Activated T-cell treated with anti-CD3 and anti-CD28 coated beads, Interleukin-2, amount 50 U/mL, for 48 hours (primary cell): ENCODE measurements around the gene RCBTB2.
"Not testable (repeated sequence)": the region's sequence is repeated elsewhere in the genome, so short reads cannot be mapped to it uniquely, and the experiment has no call there.

ENCODE experiments used
- DNase-seq, 2 experiments: peaks; one replicate each; pipeline ENCODE4 v3.0.0-alpha.2; 2020

RCBTB2 gene

DNA sequence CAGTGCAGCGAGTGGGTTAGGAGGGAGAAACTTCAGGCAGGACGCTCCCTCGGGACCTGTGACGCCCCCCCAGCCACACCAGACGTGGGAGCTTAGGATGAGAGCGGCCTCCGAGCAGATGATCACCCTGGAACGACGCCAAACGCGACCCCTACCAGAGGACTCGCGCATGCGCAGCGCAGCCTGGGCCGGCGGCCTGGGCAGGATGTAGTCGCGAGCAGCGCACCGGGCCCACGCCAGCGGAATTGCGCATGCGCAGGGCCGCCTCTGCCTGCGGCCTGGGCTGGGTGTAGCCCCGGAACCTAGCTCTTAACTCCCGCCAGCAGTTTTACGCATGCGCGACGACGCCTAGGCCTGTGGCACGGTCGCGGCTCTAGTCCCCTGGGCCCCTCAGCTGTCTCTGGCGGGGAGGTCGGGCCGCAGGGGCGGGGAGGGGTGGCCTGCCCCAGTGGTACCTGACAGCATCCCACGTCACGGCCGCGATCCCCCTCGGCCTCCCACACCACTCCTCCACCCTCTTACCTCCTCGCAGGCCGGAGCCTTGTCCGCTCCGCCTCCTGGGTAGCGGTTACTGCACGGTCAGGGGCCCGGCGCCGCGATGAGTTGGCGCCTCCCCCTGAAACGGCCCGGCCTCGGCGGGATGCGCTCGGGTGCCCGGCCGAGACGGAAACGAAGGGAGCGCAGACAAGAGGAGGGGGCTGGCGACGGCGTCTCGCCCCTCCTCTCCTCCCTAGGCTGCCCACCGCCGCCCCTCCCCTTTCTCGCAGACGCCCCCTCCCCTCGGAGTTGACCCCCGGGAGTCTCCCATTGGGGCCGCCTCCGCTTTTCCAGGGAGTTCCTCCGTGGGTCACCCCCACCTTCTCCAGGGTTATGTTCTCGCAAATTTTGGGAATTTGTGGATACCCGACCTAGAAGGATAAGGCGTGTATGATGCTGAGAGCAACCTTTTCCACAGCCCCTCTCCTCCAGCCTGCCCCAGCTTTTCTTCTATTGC lies at the start of gene RCBTB2:
Gene RCBTB2, minus strand, starts transcription at position 575 of the 994 bp plus-strand sequence. CDS start 11,141 bp downstream, outside the sequence.
- peak; percentile 97 to 99 for DNase-seq

DNA sequence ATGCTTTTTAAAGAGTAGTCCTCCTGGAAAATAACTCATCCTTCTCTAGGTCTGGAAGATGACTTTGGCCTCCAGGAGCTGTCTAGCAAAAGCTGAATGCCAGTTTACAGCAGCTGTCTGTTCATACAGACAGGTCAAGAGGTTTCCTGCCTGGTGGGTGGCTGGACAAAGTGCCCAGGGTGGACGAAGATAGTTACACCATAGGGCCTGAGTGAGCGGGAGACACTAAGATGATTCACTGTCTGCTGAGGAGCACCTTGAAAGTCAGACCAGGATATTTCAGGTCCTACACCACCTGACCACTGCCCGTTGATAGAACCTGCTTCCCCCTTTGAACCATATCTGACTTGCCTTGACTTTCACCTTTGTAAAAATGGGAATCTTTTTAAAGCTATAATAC lies 49.2 kb upstream of the RCBTB2 start:
- no peak for DNase-seq

DNA sequence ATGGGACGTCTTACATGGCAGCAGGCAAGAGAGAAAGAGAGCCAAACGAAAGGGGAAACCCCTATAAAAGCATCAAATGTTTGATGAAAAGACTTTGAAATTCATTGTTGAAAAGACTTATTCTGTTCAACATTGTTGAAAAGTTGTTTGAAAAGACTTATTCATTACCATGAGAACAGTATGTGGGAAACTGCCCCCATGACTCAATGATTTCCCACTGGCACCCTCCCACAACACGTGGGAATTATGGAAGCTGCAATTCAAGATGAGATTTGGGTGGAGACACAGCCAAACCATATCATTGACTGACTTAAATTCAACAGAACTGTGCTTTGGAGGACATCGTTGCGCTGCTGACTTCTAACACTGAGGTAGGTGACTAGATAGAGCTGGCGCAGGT lies 48.0 kb upstream of the RCBTB2 start:
- DNase-seq = no peak

DNA sequence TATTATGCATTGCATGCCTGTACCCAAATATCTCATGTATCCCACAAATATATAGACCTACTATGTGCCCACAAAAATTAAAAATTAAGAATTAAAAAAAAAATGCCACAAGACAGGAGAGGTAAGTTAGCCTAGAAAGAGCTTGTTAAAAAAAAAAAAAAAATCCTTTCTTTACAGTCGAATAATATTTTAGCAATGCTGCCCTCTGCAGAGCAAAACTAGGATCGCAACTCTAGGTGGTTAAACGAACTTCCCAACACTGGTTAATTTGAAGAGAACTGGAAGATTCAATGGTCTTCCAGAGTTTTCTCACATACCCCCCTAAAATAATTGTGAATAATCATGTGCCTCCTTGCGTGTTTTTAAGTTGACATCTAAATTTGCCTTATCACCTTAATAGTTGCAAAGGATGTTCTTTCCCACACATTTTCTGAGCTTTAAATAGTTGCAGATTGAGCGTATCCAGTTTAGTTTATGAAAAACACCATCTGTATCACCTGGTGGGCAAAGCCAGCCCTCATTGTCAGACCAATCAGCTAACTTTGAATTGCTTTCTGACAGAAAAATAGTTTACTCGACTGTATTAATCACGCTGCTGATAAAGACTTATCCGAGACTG lies 47.4 kb upstream of the RCBTB2 start:
- DNase-seq = peak; percentile 77 to 79

DNA sequence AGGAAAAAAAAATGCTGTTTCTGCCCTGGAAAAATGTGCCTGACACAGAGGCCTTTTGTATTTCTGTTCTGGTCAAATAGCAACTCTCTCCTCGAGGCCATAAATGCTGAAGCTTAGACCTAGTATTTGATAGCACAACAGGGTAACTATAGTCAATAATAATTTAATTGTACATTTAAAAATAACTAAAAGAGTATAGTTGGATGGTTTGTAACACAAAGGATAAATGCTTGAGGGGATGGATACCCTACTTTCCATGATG lies 47.0 kb upstream of the RCBTB2 start:
- not testable (repeated sequence) for DNase-seq

DNA sequence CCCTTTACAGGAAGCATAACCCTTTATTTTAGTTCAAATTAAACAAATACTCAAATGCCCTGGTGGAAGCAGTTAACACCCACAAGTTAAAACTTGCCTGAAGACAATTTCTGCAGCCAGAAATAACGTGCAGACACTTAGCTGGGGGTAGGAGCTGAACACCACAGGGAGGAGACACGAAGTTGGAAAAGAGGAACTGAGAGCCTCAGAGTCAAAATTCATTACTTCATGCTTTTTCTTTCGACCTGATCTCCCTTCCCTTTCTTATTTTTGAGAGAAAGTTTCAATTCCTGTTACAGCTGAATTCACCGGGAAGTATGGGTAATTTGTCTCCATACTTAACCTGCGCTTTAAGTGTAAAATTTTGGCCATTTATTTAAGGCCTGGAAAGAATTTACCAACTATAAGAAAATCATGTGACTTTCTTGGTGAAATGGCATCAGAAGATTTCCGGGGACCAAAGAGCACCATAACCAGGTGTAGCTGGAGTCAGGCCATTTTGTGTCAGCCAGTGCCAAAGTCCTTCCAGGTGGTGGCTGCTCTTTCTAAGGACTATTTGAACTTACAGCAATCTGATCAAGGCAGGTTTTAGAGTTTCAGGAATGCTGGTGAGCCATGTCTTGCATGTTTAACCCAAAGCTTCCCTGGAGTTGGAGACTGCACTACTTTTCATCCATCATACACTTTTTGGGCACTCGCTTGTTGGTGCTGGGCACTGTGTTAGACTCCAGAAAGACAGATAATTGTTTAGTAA lies 46.5 kb upstream of the RCBTB2 start:
- no peak for DNase-seq

DNA sequence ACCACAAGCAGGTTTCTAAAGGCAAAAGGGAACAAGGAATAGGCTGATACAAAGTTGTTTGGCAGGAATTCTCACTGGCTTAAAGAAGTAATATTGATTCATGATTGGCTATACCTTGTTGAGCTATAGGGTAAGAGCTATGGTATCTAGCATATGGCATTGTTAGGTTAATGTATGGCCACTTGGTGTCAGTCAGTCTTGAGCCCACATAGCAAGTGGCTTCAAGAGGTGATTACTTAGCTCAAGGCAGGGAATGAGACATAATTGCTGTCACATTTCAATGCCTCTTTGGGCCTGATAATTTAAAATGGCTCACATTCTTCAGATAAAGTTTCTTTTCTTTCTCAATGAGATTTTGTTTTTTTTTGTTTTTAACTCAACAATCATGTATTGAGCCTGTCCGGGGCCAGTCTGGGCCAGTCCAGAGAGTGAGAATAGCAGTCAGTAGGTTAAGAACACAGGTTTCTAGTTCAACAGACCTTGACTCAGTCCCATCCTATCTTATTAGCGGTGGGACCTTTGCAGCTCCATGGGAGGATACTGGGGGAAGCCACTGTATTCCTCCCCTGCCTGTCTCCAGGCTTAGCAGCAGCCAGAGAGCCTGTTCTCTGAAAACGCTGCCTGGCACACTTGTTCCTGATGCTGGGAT lies 45.8 kb upstream of the RCBTB2 start:
- DNase-seq = no peak

DNA sequence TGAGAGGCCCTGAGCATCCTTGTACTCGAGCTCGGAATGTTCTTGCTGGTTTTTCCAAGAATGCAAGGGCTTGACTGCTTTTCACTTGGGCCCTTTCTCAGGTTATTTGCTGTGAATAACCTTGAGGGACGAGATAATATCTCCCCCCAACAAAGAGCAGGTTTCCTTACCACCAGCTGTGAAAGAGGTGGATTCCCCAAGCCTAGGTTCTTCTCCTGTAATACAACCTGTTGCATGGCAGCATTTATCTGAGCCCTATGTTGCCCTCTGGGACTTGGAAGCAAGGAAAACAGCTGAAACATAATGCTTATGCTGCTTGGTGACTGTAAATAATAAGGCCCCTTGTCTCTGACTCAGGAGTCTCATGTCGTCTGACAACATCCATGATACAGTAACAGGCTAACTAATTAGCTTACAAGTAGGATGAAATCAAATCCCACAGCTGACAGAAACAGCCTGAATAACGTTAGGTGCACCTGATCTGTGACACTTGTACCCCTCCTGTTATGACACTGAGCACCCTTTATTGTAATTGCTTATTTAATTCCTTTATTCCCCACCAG lies 43.6 kb upstream of the RCBTB2 start:
- DNase-seq = no peak

DNA sequence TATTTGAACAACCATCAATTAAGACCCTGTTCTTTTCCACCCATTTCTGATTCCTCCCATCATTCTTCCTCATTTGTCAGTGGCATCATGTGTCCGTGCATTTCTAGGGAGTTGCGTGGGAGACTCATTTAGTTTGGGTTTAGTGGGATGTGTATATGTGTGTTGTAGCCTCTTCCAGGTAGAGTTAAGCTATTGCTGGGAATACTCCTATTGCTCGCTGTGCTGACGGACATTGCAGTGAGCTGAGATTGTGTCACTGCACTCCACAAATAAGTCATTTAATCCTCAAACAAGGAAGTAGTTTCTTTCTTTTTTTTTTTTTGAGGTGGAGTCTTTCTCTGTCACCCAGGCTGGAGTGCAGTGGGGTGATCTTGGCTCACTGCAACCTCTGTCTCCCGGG lies 42.2 kb upstream of the RCBTB2 start:
- no peak for DNase-seq

DNA sequence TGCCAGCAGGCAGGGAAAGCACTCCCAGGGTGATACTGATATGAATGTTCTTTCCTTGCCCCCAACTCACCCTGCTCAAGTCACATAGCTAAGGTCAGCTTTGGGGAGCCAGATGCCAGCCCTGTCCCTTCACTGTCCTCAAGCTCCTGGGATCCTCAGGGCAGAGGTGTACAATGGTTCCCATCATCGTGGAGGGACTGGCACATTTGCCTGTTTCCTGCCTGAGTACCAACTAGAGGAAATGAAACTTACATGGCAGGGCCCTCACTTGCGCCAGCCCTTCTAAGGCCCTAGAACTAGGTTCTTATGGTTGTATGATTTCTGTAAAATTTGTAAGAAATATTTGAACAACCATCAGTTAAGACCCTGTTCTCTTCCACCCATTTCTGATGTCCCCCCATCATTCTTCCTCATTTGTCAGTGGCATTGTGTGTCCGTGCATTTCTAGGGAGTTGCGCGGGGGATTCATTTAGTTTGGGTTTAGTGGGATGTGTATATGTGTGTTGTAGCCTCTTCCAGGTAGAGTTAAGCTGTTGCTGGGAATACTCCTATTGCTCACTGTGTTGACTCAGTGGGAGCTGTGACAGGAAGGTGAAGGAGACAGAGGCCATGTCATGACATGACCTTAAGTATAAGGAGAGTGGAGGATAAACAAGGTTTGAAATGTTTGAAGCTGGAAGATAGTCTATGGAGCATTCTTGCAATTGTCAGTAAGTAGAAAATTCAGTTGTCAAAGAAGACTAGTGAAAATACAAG lies 41.3 kb upstream of the RCBTB2 start:
- no peak for DNase-seq

DNA sequence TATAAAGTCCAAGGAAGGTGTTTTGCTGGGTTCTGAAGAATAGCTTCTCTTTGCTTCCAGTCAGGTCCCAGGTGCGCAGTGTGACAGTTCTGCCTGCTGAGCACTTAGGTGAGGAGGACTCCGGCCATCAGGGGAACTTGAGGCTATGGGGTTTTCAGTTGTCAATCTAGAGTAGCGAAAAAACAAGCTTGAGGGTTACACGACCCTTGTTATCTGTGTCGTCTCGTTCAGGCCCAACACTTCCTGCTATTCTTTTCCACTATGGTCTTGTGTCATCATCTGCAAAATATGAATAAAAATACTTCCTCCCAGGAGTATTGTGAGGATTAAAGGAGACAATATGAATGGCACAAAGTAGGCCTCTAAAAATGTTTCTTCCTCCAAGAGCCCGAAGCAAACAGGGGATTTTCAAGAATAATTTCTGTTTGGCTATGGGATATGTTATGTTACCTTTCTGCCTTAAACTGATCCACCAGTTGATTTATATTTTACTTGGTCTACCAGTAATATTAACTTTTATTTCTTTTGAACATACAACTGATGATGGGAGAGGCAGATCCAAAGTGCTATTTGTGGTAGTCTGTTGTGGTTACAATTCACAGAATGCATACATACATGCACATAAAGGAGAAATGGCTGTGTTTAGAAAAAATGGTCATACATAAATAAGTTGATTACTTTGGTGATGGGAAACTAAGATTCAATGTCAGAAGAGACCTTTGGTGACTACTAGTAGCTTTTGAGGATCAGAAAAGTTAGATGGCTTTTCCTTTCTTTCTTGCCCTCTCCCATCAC lies 40.5 kb upstream of the RCBTB2 start:
- no peak for DNase-seq

DNA sequence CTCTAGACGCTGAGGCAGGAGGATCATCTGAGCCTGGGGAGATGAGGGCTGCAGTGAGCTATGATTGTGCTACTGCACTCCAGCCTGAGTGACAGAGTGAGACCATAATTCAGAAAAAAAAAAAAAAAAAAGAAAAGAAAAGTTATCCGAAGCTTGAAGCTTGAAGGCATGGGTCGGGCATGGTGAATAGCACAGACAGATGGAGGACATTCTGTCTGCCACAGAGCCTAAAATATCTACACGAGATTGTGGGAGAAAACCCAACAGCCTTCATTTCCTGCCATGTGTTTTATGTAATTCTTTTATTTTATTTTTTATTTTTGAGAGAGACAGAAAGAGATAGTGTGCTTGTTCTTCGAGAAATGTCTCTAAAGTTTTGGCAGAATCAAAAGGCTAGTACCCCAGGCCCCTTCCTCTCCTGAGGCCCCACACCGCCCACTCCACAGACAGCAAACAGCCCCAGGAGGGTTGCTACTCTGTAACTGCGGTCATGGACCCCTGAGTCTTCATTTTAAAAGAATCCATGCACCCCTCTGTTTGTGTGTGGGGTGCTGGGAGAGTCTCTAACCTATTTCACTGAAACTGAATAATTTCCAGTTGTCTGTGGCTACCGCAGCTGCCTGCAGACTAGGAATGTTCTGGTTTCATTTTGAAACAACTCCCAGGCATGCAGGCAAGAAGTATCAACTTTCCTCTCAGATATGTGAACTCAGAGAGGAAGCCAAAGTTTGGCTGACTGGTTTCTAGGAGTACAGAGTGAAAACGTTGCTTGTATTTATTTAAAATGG lies 38.4 kb upstream of the RCBTB2 start:
- DNase-seq = no peak

DNA sequence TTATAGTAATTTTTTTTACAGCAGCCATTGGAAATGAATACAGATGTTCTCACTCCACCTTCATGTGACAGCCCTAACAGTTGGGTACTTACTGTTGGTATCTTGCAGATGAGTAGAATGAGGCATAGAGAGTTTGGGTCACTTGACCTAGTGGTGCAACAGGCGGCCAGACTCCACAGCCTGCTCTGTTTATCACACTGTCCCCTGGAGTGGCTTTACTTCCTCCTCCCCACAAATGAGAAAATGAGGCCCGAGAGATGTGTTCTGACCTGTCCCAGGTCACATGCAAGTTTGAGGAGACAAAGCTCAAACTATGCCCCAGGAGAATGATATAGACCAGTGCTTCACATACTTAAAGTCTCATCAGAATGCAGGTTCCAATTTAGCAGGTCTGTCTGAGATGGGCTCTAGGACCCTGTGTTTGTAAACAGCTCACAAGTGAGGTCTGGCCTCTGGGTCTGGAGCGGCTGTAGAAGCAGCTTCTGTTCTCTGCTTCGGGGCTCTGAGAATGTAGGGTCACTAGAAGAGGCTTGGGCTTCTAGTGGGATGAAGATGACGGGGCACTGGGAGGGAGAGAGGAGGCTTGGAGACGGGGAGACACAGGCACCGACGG lies 37.4 kb upstream of the RCBTB2 start:
- DNase-seq = no peak

DNA sequence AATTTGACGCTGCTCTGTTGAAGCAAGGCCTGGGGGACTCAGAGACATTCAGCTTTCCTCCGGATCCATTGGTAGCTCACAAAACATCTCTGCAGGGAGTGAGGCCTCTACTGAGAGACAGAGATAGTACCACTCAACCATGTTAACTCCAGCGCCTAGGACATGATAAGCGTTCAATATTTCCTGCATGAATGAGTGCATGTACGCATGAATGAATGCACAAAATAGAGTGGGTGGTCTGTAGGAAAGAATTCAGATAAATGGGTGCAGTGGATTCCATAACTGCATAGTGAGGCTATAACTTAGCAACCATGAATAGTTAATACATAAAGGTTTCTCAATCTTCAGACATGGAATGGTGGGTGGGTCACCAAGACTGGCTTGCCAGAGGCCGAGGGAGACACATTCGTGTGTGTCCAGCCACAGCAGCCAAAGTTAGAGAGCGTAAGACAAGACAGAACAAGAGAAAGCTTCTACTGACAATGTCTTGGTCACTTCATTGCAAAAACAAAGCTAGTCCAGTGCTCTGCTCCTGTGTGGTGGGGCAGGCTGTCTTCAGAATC lies 36.3 kb upstream of the RCBTB2 start:
- no peak for DNase-seq

DNA sequence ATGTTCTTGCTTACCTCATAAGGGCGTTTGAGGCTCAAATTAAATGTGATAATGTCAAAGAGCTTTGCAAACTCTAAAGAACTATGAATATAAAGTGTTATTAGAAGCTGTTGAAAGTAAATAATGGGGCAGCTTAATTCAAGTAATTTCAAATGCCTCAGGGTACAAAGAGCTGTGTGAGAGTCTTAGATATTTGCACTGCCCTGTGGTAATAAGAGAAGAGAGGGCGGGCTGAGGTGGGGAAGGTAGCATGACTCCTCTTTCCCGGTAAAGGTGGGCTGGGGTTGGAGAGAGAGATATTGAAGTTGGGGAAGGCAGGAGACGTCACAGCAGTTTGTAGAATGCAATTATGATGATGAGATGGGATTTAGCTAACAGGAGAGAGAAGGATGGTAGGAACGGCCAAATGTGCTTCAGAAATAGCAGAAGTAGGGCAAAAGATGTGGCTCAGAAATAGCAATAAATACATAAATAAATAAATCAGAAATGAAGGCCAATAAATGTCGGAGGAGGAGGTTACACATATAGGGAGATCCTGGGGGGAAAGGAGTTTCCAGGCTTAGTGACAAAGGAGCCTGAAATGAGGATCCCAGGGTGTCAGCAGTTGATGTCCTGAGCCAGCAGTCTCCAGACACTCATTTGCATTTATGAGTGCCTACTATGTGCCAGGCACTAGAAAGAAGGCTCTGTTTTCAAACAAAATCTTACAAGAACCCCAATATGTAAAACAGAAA lies 35.7 kb upstream of the RCBTB2 start:
- no peak for DNase-seq

DNA sequence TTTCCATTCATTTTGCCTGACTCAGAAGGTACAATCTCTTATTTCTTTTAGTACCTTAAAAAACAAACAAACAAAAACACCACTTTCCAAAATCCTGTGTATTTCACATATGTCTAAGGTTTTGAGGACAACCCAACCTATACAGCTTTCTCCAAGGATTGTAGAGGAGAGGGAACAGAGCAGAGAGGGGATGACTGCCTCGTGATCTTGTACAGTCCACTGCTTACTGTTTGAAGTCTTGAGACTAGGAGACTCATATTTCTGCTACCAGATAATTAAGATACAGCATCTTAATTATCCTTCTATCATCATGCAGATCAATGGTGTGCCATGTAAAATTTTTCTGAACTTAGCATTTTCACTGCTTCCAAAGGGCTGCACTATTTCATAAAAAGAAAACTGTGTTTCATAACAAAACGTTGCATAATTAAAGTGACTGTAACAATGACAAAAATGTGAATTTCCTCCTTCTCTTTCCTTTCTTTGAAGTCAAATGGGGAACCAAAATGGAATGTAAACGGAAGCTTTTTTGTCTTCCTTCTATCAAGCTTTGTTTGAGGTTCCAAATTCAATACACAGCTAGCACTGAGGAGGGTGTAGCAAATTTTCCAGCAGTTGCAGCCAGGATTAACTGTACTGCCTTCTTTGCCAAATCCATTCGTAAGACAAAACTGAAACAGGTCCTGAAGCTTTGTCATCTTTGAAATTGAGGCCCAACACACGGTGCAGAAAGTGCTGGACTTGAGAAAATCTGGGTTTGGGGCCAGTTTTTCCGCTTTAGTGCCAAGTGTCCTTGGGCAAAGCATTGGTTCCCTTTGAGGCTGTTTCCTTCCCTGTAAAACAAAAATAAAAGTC lies 34.9 kb upstream of the RCBTB2 start:
- DNase-seq = no peak

DNA sequence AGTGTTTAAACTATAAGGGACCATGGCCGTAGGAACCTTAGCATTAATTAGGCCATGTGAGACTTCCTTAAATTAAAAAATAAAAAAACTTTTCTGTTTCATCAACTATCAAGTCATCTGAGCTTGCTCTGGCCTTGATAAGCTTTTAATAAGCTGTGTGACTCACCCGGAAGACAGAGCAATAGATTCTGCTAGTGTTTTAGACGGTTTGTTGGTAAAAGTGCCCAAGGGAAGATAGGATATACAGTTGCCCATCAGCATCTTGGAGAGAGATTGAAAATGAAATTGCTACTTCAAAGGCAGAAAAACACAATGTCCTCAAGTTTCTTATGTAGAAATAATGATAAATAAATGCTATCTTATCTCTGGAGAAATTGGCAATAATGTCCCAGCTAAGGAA lies 31.2 kb upstream of the RCBTB2 start:
- DNase-seq = no peak

DNA sequence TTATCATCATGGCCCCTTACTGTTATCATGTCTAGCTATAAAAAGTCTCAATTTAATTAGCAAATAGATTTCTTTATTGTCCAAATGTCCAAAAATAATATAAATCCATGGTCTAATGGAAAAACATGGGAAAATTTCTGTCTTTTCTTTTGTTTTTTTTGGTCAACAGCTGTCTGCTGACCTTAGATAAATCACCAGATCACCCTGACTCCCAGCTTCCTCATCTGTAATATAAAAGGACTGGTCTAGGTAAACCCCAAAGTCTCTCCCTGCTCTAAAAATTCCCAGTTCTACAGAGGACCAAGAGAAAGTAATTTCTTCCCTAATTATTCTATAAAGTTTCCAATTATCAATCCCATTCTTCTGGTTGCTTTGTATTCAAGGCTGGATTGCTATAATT lies 30.7 kb upstream of the RCBTB2 start:
- DNase-seq = no peak
